ENCODE measurements around the gene PLEKHM3.

Gene PLEKHM3

GRCh38 chr2:207935121-207935990, 90.0 kb downstream of the PLEKHM3 start:
- TF ChIP-seq CTCF (IDR thresholded peaks at IDR 0.05; ENCODE audit: insufficient read depth, low read length, poor library complexity, severe bottlenecking): no peak

GRCh38 chr2:207934720-207935119, 90.6 kb downstream of the PLEKHM3 start:
- Histone ChIP-seq H3K36me3 (ENCODE audit: control insufficient read depth, insufficient read depth, low read length) (no peaks in the 10 kb centered on the region), H3K4me3 (replicated peaks; ENCODE audit: low read depth, low read length) (no peak overlapping the region), H3K27me3 (replicated peaks; ENCODE audit: control insufficient read depth, insufficient read depth, low read length) (no peaks in the 10 kb centered on the region)
- no peak for TF ChIP-seq CTCF (IDR thresholded peaks at IDR 0.05; ENCODE audit: insufficient read depth, low read length, poor library complexity, severe bottlenecking)
- DNase-seq (ENCODE audit: extremely low read depth, insufficient read length): no peak

More at GRCh38 chr2:207935121-207935990, 90.0 kb downstream of the PLEKHM3 start:
- no peak for DNase-seq (ENCODE audit: extremely low read depth, insufficient read length)
- Histone ChIP-seq H3K27me3 (replicated peaks; ENCODE audit: control insufficient read depth, insufficient read depth, low read length) (no peaks in the 10 kb centered on the region), H3K4me3 (replicated peaks; ENCODE audit: low read depth, low read length) (no peak overlapping the region), H3K36me3 (ENCODE audit: control insufficient read depth, insufficient read depth, low read length) (no peaks in the 10 kb centered on the region)

- Histone ChIP-seq H3K4me3 (replicated peaks; ENCODE audit: low read depth, low read length) (no peak overlapping the region), H3K27me3 (replicated peaks; ENCODE audit: control insufficient read depth, insufficient read depth, low read length) (no peaks in the 10 kb centered on the region), H3K36me3 (ENCODE audit: control insufficient read depth, insufficient read depth, low read length) (no peaks in the 10 kb centered on the region)
- no peak for DNase-seq (ENCODE audit: extremely low read depth, insufficient read length)
- TF ChIP-seq CTCF (IDR thresholded peaks at IDR 0.05; ENCODE audit: insufficient read depth, low read length, poor library complexity, severe bottlenecking): no peak
These were observed 91.8 kb downstream of the PLEKHM3 start for GRCh38 chr2:207933396-207934065.

- H3K36me3 ChIP-seq (ENCODE audit: control insufficient read depth, insufficient read depth, low read length): no peaks in the 10 kb centered on the region
- no peak for DNase-seq (ENCODE audit: extremely low read depth, insufficient read length)
- no peak for TF ChIP-seq CTCF (IDR thresholded peaks at IDR 0.05; ENCODE audit: insufficient read depth, low read length, poor library complexity, severe bottlenecking)
- H3K27me3 ChIP-seq (replicated peaks; ENCODE audit: control insufficient read depth, insufficient read depth, low read length): no peaks in the 10 kb centered on the region
- H3K4me3 ChIP-seq (replicated peaks; ENCODE audit: low read depth, low read length): no peak overlapping the region
These were observed 93.2 kb downstream of the PLEKHM3 start for GRCh38 chr2:207932106-207932505.

- no peaks in the 10 kb centered on the region for H3K36me3 ChIP-seq (ENCODE audit: control insufficient read depth, insufficient read depth, low read length)
- no peaks in the 10 kb centered on the region for H3K27me3 ChIP-seq (replicated peaks; ENCODE audit: control insufficient read depth, insufficient read depth, low read length)
- no peak for TF ChIP-seq CTCF (IDR thresholded peaks at IDR 0.05; ENCODE audit: insufficient read depth, low read length, poor library complexity, severe bottlenecking)
- H3K4me3 ChIP-seq (replicated peaks; ENCODE audit: low read depth, low read length): no peak overlapping the region
- DNase-seq (ENCODE audit: extremely low read depth, insufficient read length): no peak
These were observed 94.6 kb downstream of the PLEKHM3 start for GRCh38 chr2:207930747-207931146.

All from GM06990 (cell line).